Subcutaneous abdominal adipose tissue (tissue), 5 donors: ENCODE results near the gene WDR41.
"Not testable (repeated sequence)": the region's sequence is repeated elsewhere in the genome, so short reads cannot be mapped to it uniquely, and the experiment has no call there.

Experiments used
- H3K27ac ChIP-seq: one replicate; pipeline ENCODE4 v1.7.0; 2013; ENCODE audit warnings: low read depth, mild to moderate bottlenecking, inconsistent platforms, low read length, moderate library complexity
- H3K27me3 ChIP-seq, 5 donors: one replicate each; pipeline ENCODE4 v1.7.0; 2013; ENCODE audit warnings: low read length in 5 of 5, inconsistent platforms in 1 of 5; ENCODE audit not compliant: control insufficient read depth in 5 of 5, insufficient read depth in 4 of 5
- H3K36me3 ChIP-seq, 5 donors: one replicate each; pipeline ENCODE4 v1.7.0; 2013; ENCODE audit warnings: low read length in 5 of 5; ENCODE audit not compliant: control insufficient read depth in 5 of 5, insufficient read depth in 5 of 5
- H3K4me1 ChIP-seq, 5 donors: one replicate each; pipeline ENCODE4 v1.7.0; 2013; ENCODE audit warnings: low read length in 5 of 5, mild to moderate bottlenecking in 3 of 5, moderate library complexity in 1 of 5; ENCODE audit not compliant: control insufficient read depth in 5 of 5, insufficient read depth in 5 of 5
- H3K4me3 ChIP-seq, 5 donors: one replicate each; pipeline ENCODE4 v1.7.0; 2013; ENCODE audit warnings: low read length in 5 of 5, low read depth in 1 of 5
- H3K9ac ChIP-seq, 5 donors: one replicate each; pipeline ENCODE4 v1.7.0; 2013; ENCODE audit warnings: low read length in 5 of 5, mild to moderate bottlenecking in 4 of 5, moderate library complexity in 3 of 5
- H3K9me3 ChIP-seq, 5 donors: one replicate each; pipeline ENCODE4 v1.7.0; 2013; ENCODE audit warnings: low read length in 5 of 5; ENCODE audit not compliant: control insufficient read depth in 5 of 5
- donor health status: healthy.
- donor health status: healthy.
- donor health status: healthy.
- donor health status: healthy.
- donor health status: healthy.

The WDR41 gene

DNA sequence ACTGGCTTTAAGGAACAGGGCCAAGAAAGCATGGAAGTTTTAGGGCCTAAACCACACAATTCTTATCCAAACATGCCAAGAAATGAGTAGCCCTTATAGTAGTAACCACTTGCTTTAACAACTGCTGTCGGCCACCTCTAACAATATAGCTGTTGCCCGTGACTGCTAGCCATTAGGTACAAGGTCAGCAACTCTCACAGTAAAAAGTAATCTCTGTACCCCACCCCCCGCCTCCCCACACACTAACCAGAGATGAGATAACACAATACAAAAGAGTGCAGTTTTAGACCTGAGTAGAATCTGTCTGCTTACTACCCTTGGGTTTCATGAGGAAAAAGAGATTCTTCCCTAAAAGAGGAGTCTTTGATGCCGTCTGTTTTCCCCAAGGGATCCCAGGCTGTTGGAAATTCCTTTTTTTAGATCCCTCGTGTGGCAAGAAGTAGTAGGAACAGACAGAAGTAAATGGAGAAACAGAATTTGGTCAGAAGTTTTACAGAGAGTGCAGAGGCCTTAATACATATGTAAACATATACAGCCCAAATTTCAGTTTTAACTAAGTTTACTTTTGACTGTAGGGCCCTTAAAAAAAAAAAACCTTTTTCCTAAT, 94.3 kb downstream of the WDR41 start:
- Histone ChIP-seq H3K27ac (peak overlapping the region; percentile 58), H3K9me3 (no peaks in the 10 kb centered on the region), H3K27me3 (no peaks in the 10 kb centered on the region), H3K36me3 (no peaks in the 10 kb centered on the region), H3K4me1 (peaks cover 0 to 23% (median 15%) of the 10 kb centered on the region in 5 donors), H3K4me3 (no peak overlapping the region), H3K9ac (peak overlapping the region in 1 of 5 donors; percentile 24)

DNA sequence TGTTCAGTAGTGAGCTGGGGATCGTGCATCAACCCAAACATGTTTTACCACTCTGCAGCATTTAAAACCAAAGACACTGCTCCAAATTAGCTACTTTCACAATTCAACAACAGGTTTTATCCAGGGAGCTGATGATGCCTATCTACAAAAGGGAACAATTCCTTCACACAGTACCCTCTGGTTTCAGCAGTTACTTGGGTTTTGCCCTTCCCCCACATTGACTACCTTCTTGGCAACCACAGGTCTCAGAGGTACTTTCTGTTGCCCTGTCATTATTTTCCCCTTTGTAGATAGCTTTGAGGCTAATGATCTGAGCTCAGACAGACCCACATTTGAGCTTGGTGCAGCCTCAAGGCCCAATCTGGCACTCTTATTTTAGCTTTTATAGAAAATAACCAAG, 96.1 kb downstream of the WDR41 start:
- H3K4me1 ChIP-seq = peaks cover 0 to 18% (median 10%) of the 10 kb centered on the region in 5 donors
- no peaks in the 10 kb centered on the region for H3K36me3 ChIP-seq
- no peak overlapping the region for H3K4me3 ChIP-seq
- H3K9ac ChIP-seq = no peak overlapping the region
- no peaks in the 10 kb centered on the region for H3K9me3 ChIP-seq
- no peak overlapping the region for H3K27ac ChIP-seq
- H3K27me3 ChIP-seq = no peaks in the 10 kb centered on the region

DNA sequence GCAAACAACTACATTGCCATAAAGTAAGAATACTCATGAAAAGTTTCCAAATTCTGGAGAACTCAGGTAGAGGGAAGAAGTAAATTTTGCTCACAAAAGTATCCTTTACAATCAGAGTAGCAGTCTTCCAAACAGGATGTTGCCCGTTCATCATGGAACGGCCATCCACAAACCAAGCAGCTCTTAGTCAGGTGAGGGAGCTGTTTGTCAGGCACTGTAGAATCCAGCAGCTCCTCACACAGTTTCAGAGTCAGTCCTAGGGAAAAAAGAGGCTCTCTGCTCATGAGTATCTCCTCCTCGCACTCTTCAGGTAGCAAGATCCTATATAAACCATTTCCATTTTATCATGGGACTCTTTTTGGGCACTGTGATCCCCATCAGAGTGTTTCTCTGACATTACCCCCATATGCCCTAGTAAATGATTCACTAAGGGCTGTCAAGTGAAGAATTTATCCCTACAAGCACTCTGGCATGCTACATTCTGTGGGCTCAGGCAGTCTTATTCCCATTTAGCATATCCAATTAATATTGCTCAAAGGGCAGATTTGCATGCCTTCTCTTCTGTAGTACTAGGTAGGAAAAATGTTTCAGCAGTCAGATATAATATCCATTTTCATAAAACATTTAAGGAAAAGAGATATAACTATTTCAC, 97.9 kb downstream of the WDR41 start:
- Histone ChIP-seq H3K9me3 (no peaks in the 10 kb centered on the region), H3K9ac (no peak overlapping the region), H3K36me3 (no peaks in the 10 kb centered on the region), H3K27me3 (no peaks in the 10 kb centered on the region), H3K27ac (no peak overlapping the region), H3K4me1 (peaks cover 5 to 24% (median 11%) of the 10 kb centered on the region in 5 donors), H3K4me3 (no peak overlapping the region)

DNA sequence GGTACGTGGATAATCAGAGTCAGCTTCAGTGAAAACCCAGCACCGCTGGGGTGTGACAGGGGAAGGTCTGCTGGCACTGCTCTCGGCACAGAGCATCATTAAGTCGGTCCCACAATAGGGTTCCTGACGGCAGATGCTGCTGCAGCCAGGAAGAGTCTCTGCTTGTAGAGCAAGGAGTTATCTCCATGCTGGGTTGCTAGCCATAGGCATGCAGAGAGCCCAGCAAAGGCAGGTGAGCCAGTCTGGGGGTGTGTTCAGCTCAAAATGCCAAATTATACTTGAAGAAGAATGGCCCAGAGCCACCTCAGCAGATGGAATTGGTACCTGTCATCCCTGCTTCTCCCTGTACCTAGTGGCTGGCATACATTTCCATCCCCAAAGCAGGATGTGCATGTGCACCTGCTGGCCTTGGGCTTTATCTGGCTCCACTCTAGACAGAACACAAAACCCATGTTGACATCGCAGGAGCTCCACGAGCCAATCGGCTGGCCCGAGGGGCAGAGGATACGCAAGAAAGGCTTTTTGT, 100.8 kb downstream of the WDR41 start:
- H3K27me3 ChIP-seq = no peaks in the 10 kb centered on the region
- no peak overlapping the region for H3K4me3 ChIP-seq
- H3K36me3 ChIP-seq = no peaks in the 10 kb centered on the region
- no peak overlapping the region for H3K9ac ChIP-seq
- no peaks in the 10 kb centered on the region for H3K9me3 ChIP-seq
- peaks cover 5 to 20% (median 9%) of the 10 kb centered on the region in 5 donors for H3K4me1 ChIP-seq
- H3K27ac ChIP-seq = no peak overlapping the region

DNA sequence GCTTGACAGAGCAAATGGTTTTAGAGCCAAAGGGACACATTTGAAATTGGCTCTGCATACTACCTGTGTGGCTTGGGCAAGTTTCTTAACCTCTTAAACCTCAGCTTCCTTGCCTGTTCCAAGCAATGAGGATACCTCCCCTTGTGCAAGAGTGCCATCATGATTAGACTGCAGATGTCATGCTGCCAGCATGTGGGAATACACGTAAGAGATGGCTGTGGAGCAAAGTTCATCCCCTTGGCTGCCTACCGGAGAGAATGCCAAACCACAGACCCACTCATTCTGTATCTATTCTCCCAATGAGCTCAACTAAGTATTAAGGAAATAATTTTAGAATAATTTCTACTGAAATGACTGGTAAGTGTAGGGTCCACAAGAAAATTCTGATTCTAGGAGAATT, 101.3 kb downstream of the WDR41 start:
- H3K36me3 ChIP-seq = no peaks in the 10 kb centered on the region
- peaks cover 5 to 20% (median 9%) of the 10 kb centered on the region in 5 donors for H3K4me1 ChIP-seq
- no peaks in the 10 kb centered on the region for H3K27me3 ChIP-seq
- H3K27ac ChIP-seq = peak overlapping the region; percentile 61
- no peak overlapping the region for H3K4me3 ChIP-seq
- no peak overlapping the region for H3K9ac ChIP-seq
- no peaks in the 10 kb centered on the region for H3K9me3 ChIP-seq

DNA sequence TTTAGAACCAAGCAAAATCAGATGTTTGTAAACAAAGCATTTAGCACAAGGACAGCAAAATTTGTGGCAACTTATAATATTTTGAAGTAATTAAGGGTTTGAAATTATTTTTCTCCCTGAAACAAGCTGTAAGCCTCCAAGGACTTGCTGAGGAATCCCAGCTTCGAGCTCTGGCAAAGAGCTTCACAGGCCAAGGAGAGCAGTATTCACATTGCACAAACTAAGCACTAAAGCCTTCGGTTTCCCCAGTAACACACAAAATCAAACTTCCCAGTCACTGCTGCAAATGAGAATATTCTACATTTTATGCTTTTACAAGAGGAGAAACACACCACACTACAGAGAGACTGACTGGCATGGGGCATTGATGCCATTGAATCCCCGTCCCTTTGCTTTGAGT, 101.9 kb downstream of the WDR41 start:
- Histone ChIP-seq H3K27me3 (no peaks in the 10 kb centered on the region), H3K9me3 (no peaks in the 10 kb centered on the region), H3K27ac (peak overlapping the region; percentile 61), H3K36me3 (no peaks in the 10 kb centered on the region), H3K9ac (peak overlapping the region in 2 of 5 donors; percentile 31 to 55), H3K4me3 (no peak overlapping the region), H3K4me1 (peaks cover 5 to 20% (median 9%) of the 10 kb centered on the region in 5 donors)

DNA sequence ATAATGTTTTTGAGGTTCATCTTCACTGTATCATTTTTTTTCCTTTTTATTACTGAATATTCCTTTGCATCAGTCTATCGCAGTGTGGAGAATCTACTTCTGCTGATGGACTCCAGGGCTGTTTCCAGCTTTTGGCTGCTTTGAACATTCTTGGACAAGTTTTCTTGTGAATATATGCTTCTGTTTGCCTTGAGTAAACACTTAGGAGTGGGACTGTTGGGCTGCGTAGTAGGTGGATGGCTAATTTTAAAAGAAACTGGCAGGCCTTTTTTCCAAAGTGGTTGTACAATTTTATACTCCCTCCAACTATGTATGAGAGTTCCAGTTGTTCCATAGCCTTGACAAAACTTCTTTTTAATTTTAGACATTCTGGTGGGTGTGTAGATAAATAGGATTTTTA, 102.4 kb downstream of the WDR41 start:
- Histone ChIP-seq H3K4me1 (peaks cover 5 to 20% (median 9%) of the 10 kb centered on the region in 5 donors), H3K36me3 (no peaks in the 10 kb centered on the region), H3K27ac (peak overlapping the region; percentile 61), H3K9me3 (no peaks in the 10 kb centered on the region), H3K4me3 (no peak overlapping the region), H3K9ac (peak overlapping the region in 2 of 5 donors; percentile 31 to 55), H3K27me3 (no peaks in the 10 kb centered on the region)

DNA sequence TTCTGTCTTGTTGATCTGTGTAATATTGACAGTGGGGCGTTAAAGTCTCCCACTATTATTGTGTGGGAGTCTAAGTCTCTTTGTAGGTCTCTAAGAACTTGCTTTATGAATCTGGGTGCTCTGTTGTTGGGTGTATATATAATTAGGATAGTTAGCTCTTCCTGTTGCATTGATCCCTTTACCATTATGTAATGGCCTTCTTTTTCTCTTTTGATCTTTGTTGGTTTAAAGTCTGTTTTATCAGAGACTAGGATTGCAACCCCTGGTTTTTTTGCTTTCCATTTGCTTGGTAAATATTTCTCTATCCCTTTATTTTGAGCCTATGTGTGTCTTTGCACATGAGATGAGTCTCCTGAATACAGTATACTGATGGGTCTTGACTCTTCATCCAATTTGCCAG, 105.8 kb downstream of the WDR41 start:
- H3K27ac ChIP-seq, H3K36me3 ChIP-seq, H3K9me3 ChIP-seq, H3K9ac ChIP-seq, H3K27me3 ChIP-seq, H3K4me3 ChIP-seq: not testable (repeated sequence)
- H3K4me1 ChIP-seq = peaks cover 5 to 19% (median 9%) of the 10 kb centered on the region in 5 donors

DNA sequence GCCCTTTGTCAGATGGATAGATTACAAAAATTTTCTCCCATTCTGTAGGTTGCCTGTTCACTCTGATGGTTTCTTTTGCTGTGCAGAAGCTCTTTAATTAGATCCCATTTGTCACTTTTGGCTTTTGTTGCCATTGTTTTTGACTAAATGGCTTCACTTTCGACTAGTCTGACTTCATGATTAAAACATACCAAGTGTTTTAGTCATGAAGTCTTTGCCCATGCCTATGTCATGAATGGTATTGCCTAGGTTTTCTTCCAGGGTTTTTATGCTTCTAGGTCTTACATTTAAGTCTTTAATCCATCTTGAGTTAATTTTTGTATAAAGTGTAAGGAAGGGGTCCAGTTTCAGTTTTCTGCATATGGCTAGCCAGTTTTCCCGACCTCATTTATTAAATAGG, 108.8 kb downstream of the WDR41 start:
- H3K27ac ChIP-seq, H3K27me3 ChIP-seq, H3K4me3 ChIP-seq, H3K9me3 ChIP-seq, H3K9ac ChIP-seq, H3K4me1 ChIP-seq, H3K36me3 ChIP-seq: not testable (repeated sequence)
